Measurements from ENCODE around the gene CSTPP1.
"Not testable (repeated sequence)": the region's sequence is repeated elsewhere in the genome, so short reads cannot be mapped to it uniquely, and the experiment has no call there.

Gene CSTPP1

GRCh38 chr11:47105974-47106373 is 169.4 kb downstream of the CSTPP1 start:
- no peak for DNase-seq

DNA sequence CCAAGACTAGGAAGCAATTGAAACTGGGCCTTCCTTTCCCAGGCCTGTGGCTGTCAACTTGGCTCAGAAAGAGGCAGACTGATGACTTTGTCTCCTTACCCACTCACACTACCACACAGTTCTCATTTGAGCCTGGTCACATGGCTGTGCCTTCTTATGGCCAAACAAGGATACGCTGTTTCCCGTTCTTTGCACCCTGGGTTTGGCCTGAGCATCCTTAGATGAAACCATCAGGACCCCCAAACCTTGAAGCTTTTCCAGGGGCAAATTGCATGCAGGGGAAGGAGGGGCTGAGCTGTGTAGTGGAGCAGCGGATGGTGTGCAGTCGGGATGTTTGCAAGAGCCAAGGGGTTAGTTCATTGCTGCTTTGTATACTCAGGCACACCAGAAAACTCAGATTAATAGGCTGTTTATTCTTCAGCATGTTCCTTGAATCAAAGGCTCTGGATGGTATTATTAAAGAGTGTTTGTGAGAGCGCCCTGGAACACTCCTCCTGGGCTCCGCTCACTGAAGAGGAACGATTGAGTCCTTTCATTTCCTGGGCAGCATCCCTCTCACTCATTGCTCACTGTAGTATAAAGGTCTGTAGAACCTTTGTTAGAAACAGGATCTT is 170.3 kb downstream of the CSTPP1 start:
- DNase-seq, result peak; percentile 19

DNA sequence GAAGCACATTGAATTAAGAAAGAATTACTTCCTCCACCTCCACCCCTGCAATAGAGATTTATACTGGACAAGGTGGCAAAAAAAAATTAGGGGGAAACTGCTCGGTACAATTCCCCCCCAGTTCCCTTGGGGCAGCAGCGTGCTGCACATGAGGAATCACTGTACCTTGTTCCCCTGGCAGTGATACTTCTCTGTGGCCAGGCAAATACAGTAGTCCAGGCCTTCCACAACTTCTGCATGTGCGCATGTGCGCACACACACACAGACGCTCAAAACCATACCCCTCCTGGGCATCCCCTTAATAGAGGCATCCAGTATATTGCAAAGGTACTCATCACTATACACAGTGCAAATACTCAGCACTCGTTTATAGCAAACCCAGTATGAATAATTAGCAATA is 171.2 kb downstream of the CSTPP1 start:
- no peak for DNase-seq

- DNase-seq, result no peak
These were observed 171.7 kb downstream of the CSTPP1 start for GRCh38 chr11:47108214-47108613.

GRCh38 chr11:47109051-47109726 is 172.6 kb downstream of the CSTPP1 start:
- DNase-seq, result no peak

DNA sequence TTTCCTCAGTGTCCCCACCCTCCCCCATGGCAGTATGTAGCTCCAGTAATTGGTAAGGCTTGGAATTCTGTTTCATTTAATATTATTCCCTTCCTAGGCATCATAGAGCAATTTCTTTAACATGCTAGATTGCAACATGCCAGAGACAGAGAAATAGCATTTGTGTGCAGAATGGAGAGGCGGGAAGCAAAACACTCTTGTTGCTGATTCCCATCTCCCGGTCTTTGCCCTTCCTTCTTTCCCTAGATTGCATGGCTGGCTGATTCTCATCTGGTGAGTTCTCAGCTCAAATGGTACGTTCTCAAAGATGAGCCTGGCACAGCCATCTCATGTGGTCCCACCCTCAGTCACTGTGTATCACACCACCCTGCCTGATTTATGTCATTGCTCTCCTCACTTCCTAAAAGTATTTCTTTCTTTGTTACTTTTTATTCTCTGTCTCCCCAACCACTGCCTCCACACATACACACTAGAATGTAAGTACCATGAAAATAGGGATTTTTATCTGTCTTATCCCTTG is 173.2 kb downstream of the CSTPP1 start:
- no peak for DNase-seq

GRCh38 chr11:47111318-47111804 is 174.8 kb downstream of the CSTPP1 start:
- DNase-seq, result no peak

GRCh38 chr11:47112941-47113340 is 176.4 kb downstream of the CSTPP1 start:
- DNase-seq, result not testable (repeated sequence)

DNA sequence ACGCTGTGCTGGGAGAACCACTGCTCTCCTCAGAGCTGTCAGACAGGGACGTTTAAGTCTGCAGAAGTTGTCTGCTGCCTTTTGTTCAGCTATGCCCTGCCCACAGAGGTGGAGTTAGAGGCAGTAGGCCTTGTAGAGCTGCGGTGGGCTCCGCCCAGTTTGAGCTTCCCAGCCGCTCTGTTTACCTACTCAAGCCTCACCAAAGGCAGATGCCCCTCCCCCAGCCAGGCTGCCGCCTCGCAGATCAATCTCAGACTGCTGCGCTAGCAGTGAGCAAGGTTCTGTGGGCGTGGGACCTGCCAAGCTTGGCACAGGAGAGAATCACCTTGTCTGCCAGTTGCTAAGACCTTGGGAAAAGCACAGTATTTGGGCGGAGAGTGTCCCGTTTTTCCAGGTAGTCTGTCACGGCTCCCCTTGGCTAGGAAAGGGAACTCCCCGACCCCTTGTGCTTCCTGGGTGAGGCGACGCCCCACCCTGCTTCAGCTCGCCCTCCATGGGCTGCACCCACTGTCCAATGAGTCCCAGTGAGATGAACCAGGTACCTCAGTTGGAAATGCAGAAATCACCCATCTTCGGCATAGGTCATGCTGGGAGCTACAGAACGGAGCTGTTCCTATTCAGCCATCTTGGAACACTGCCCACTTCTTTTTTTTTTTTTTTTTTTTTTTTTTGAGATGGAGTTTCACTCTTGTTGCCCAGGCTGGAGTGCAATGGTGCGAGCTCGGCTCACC is 182.6 kb downstream of the CSTPP1 start:
- not testable (repeated sequence) for DNase-seq

- no peak for DNase-seq
These were observed 184.5 kb downstream of the CSTPP1 start for GRCh38 chr11:47121056-47121455.

GRCh38 chr11:47121731-47122130 is 185.2 kb downstream of the CSTPP1 start:
- no peak for DNase-seq

DNA sequence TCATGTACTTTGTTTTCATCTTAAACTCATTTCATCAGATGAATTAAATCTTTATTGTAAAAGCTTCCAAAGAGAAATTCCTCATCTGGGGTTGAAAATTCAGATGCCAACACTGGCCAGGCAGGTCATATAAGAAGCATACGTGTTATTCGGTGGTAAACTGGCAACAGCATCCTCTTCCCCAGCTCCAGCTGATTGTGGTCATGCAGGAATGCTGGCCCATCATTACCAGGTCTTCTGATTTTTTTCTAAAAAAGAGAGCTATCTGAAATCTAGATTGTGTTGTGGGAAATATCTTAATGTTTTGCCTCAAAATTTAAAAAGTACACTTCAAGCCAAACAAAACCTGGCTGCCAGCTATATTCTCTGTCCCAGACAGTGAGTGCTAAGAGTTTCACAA is 186.5 kb downstream of the CSTPP1 start:
- DNase-seq, result no peak

GRCh38 chr11:47124675-47125074 is 188.1 kb downstream of the CSTPP1 start:
- no peak for DNase-seq

DNA sequence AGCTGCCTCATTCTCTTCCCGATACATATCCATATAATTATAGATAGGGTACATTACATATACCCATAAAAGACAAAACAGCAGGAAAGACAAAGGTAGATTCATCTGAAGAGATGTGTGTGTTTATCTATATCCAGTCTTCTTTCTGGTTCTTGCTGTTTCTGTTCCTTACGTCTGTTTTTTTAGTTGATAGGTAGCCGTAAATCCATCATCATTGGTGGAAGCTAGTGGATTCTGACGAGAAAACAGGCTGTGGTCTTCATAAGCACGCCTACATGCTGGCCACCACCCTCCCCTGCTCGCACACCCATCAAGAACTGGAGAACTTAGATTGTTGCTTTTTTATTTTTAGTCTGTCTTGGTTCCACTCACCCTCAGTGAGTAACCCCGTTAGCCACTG is 188.5 kb downstream of the CSTPP1 start:
- no peak for DNase-seq

DNA sequence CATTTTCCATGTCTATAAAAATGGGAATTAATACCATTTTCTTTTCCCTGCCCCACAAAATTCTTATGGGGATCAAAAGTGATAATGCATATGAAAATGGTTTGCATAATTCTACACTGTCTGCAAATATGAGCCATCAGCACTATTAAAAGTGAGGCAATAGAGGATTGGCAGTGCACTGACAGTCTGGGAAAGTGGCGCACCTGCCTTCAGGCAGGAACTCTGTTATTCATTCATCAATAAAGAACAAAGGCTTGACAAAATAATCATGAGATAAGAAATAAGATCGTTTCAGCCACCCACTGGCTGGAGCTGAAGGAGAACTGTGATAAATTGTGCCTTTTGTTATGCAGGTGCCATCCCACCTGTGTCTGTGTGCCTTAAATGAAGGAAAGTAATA is 190.7 kb downstream of the CSTPP1 start:
- DNase-seq, result no peak

- no peak for DNase-seq
These were observed 194.0 kb downstream of the CSTPP1 start for GRCh38 chr11:47130543-47130942.

GRCh38 chr11:47131136-47131535 is 194.6 kb downstream of the CSTPP1 start:
- DNase-seq, result no peak

DNA sequence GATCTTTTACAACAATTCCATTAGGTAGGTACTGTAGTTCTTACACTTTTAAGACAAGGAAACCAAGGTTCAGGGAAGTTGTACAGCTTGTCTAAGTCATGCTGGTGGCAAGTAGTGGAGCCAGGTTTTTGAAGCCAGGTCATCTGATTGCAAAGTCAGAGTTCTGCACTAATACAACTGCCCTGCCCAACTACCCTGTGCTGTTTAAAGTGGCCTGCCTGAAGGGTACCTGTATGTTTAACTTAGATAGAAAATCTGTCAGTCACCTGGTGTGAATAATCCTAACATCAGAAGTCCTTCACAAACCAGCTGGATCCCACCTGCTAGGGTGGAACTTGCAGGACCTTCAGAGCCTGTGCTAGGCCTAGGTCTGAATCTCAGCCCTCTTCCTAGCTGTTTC is 195.9 kb downstream of the CSTPP1 start:
- DNase-seq, result no peak

DNA sequence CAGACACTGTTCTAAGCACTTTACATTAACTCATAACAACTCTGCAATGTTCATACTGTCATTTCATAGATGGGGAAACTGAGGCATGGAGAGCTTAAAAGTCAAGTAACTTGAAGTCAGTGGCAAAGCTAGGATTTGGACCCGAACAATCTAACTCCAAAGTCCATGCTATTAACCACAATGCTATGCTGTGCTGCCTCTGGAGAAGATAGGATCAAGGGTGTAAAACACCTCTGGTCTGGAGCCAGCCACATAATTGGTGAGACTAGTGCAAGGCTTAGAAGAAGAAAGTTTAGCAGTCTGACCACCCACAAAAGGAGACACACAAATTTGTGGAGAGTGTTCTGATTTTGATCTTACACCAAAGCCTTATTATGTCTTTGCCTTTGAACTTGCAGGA is 196.4 kb downstream of the CSTPP1 start:
- DNase-seq, result no peak

GRCh38 chr11:47136327-47136726 is 199.8 kb downstream of the CSTPP1 start:
- no peak for DNase-seq

DNA sequence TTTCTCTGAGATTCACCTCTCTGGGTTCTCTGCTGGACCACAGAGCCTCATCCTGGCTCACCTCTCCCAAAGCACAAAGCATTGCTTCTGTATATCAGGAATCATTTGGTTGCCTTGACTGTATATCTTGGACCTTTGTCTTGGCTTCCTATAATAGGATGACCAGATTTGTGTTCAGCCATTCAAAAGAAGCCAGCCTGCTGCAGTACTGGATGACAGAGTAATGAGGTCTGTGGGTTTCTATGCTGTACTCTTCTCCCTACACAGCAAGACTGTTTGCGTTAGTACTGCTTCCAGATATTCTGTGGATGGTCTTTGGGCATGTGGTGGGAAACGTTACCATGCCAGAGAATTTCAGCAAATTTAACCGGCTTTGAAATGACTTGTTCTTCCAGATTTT is 200.4 kb downstream of the CSTPP1 start:
- DNase-seq, result no peak

DNA sequence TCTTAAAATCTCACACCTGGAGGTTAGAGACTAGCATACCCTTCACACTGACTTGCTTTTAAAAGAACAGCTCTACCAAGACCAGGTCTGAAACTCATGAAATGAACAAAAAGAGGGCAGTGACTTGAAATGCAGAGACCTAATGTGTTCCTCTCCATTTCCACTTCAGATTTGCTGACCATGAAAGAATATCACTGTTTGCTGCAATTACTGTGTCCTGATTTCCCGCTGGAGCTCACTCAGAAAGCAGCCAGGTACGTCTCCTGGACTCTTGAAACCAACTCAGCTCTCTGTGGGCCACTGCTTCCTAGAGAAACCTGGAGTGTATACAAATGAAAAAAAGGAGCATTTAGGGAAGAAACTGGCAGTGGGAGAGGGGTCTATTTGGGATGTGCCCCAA is 200.9 kb downstream of the CSTPP1 start:
- no peak for DNase-seq

DNA sequence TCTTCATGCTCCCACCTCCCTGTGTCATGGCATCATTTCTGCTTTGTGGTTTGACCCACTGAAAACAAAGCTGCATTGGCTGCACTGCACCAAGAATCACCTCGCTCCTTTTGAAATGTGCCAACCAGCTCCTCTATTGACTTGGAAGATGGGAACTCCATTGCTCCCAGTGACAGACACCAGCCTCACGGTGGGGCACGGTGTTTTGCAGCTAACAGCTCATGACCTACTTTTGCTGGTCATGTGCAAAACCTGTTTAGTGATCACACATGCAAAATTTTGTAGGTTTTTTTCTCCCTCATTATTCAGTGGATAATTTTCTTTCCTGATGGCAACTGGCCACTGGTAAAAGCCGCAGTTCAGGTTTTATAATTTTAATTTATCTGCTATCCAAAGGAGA is 203.3 kb downstream of the CSTPP1 start:
- DNase-seq, result no peak

GRCh38 chr11:47143322-47143721 is 206.8 kb downstream of the CSTPP1 start:
- DNase-seq, result peak; percentile 2
